Body of pancreas (tissue), 4 donors: Measurements from ENCODE around the gene KIAA1671.

Experiments used
- POLR2A ChIP-seq, 3 donors: fragments of 450-650 bp; IDR thresholded peaks; one replicate each; pipeline ENCODE4 v1.6.1; 2016; ENCODE audit warnings: antibody characterized with exemption in 3 of 3, mild to moderate bottlenecking in 2 of 3
- TF ChIP-seq, protein P1 (sequence below), 7 experiments: fragments of 450-650 bp in 4 of 7; fragments of 200-600 bp in 3 of 7; sonication (generic) in 3 of 7; IDR thresholded peaks; one replicate each; pipeline ENCODE4 v1.5.1; 2016 to 2019; ENCODE audit warnings: antibody characterized with exemption in 7 of 7

DNA sequence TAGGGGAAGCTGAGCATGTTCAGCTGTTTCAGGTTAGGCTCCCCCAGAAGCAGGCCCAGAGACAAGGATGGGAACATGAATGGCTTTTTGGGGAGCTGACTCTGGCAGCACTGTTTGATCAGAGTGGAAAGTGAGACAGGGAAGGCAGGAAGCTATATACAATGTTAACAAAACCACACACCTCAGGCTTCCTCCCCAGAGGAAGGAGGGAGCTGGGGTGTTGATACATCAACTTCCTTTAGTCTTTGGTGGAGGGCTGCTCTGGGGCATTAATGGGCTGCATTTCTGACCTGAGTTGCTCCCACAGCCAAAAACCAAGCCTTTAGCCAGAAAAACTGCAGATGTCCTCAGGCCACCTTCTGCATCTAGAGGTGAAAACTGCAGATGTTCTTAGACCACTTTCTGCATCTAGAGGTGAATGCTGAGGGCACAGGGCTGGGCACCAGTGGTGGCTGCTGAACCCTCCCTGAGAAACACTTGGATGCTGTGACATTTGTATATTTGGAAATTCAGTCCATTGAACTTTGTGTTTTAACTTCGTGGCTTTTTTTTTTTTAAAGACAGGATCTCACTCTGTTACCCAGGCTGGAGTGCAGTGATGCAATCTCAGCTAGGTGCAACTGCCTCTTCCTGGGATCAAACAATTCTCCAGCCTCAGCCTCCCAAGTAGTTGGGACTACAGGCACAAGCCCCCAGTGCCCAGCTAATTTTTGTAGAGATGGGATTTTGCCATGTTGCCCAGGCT lies 49.9 kb downstream of the KIAA1671 start:
- TF ChIP-seq, protein P1, sequence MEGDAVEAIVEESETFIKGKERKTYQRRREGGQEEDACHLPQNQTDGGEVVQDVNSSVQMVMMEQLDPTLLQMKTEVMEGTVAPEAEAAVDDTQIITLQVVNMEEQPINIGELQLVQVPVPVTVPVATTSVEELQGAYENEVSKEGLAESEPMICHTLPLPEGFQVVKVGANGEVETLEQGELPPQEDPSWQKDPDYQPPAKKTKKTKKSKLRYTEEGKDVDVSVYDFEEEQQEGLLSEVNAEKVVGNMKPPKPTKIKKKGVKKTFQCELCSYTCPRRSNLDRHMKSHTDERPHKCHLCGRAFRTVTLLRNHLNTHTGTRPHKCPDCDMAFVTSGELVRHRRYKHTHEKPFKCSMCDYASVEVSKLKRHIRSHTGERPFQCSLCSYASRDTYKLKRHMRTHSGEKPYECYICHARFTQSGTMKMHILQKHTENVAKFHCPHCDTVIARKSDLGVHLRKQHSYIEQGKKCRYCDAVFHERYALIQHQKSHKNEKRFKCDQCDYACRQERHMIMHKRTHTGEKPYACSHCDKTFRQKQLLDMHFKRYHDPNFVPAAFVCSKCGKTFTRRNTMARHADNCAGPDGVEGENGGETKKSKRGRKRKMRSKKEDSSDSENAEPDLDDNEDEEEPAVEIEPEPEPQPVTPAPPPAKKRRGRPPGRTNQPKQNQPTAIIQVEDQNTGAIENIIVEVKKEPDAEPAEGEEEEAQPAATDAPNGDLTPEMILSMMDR (IDR thresholded peaks at IDR 0.05), result no peak
- TF ChIP-seq POLR2A (IDR thresholded peaks at IDR 0.05), result no peak
